ENCODE measurements around the gene DOCK7.
"Not testable (repeated sequence)": the region's sequence is repeated elsewhere in the genome, so short reads cannot be mapped to it uniquely, and the experiment has no call there.

Gene DOCK7

GRCh38 chr1:62717483-62717882, 29.3 kb upstream of the DOCK7 start:
- H3K4me3 ChIP-seq (ENCODE audit: low read depth, low read length) = no peak overlapping the region
- DNase-seq = no peak
- no peak overlapping the region for H3K27ac ChIP-seq
- no peak for TF ChIP-seq CTCF (IDR thresholded peaks at IDR 0.05; ENCODE audit: low read depth, low read length, missing control alignments)
- H3K36me3 ChIP-seq (replicated peaks) = no peaks in the 10 kb centered on the region
- in situ Hi-C loops (cut with HindIII; ENCODE audit: low pct_ligation_motif_present, low sequenced_read_pairs) = no loop called here
- no peaks in the 10 kb centered on the region for H3K27me3 ChIP-seq (replicated peaks)

GRCh38 chr1:62716397-62716796, 28.2 kb upstream of the DOCK7 start:
- DNase-seq = no peak
- in situ Hi-C loops (cut with HindIII; ENCODE audit: low pct_ligation_motif_present, low sequenced_read_pairs) = no loop called here
- no peak for TF ChIP-seq CTCF (IDR thresholded peaks at IDR 0.05; ENCODE audit: low read depth, low read length, missing control alignments)

GRCh38 chr1:62712336-62713243, 24.4 kb upstream of the DOCK7 start:
- in situ Hi-C loops (cut with HindIII; ENCODE audit: low pct_ligation_motif_present, low sequenced_read_pairs) = no loop called here
- H3K27me3 ChIP-seq (replicated peaks) = no peaks in the 10 kb centered on the region
- no peak overlapping the region for H3K4me3 ChIP-seq (ENCODE audit: low read depth, low read length)
- DNase-seq = no peak
- H3K27ac ChIP-seq = no peak overlapping the region
- H3K36me3 ChIP-seq (replicated peaks) = no peaks in the 10 kb centered on the region
- TF ChIP-seq CTCF (IDR thresholded peaks at IDR 0.05; ENCODE audit: low read depth, low read length, missing control alignments) = no peak

More at GRCh38 chr1:62716397-62716796, 28.2 kb upstream of the DOCK7 start:
- no peak overlapping the region for H3K4me3 ChIP-seq (ENCODE audit: low read depth, low read length)
- no peak overlapping the region for H3K27ac ChIP-seq
- H3K27me3 ChIP-seq (replicated peaks) = no peaks in the 10 kb centered on the region
- H3K36me3 ChIP-seq (replicated peaks) = no peaks in the 10 kb centered on the region

- no peak for TF ChIP-seq CTCF (IDR thresholded peaks at IDR 0.05; ENCODE audit: low read depth, low read length, missing control alignments)
- no peak overlapping the region for H3K4me3 ChIP-seq (ENCODE audit: low read depth, low read length)
- H3K27me3 ChIP-seq (replicated peaks) = no peaks in the 10 kb centered on the region
- no peak for DNase-seq
- H3K27ac ChIP-seq = no peak overlapping the region
- H3K36me3 ChIP-seq (replicated peaks) = no peaks in the 10 kb centered on the region
- in situ Hi-C loops (cut with HindIII; ENCODE audit: low pct_ligation_motif_present, low sequenced_read_pairs) = no loop called here
Measured at GRCh38 chr1:62707744-62708120, 19.5 kb upstream of the DOCK7 start.

GRCh38 chr1:62706985-62707743, 19.0 kb upstream of the DOCK7 start:
- DNase-seq = no peak
- Histone ChIP-seq H3K27ac (no peak overlapping the region), H3K4me3 (ENCODE audit: low read depth, low read length) (no peak overlapping the region), H3K27me3 (replicated peaks) (no peaks in the 10 kb centered on the region), H3K36me3 (replicated peaks) (no peaks in the 10 kb centered on the region)
- no peak for TF ChIP-seq CTCF (IDR thresholded peaks at IDR 0.05; ENCODE audit: low read depth, low read length, missing control alignments)
- in situ Hi-C loops (cut with HindIII; ENCODE audit: low pct_ligation_motif_present, low sequenced_read_pairs) = no loop called here

- in situ Hi-C loops (cut with HindIII; ENCODE audit: low pct_ligation_motif_present, low sequenced_read_pairs); H3K4me3 ChIP-seq (ENCODE audit: low read depth, low read length); H3K27me3 ChIP-seq (replicated peaks); DNase-seq; H3K36me3 ChIP-seq (replicated peaks); H3K27ac ChIP-seq: not testable (repeated sequence)
Measured at GRCh38 chr1:62698161-62698560, 10.0 kb upstream of the DOCK7 start.

GRCh38 chr1:62694479-62694878, 6.3 kb upstream of the DOCK7 start:
- H3K36me3 ChIP-seq (replicated peaks); H3K4me3 ChIP-seq (ENCODE audit: low read depth, low read length); DNase-seq; H3K27me3 ChIP-seq (replicated peaks); in situ Hi-C loops (cut with HindIII; ENCODE audit: low pct_ligation_motif_present, low sequenced_read_pairs); H3K27ac ChIP-seq: not testable (repeated sequence)
